K562 (cell line): ENCODE results near the gene RAB5B. TPM values are rescaled to one million over a fixed set of nuclear protein-coding genes. Genes with fewer than 3 reads are reported as not detected.

Experiments used
- C11orf30 ChIP-seq: fragments of 450-650 bp; IDR thresholded peaks from 2 replicates; pipeline ENCODE4 v1.6.1; 2016; ENCODE audit warnings: low read depth, mild to moderate bottlenecking
- EP400 ChIP-seq: fragments of 450-650 bp; IDR thresholded peaks from 2 replicates; pipeline ENCODE4 v1.6.1; 2017; ENCODE audit warnings: antibody characterized with exemption, mild to moderate bottlenecking, moderate library complexity
- KLF13 ChIP-seq: fragments of 450-650 bp; IDR thresholded peaks from 2 replicates; pipeline ENCODE4 v1.6.1; 2016; ENCODE audit warnings: missing genetic modification characterization, low read depth, mild to moderate bottlenecking, missing compliant biosample characterization, moderate library complexity, borderline replicate concordance
- POU5F1 ChIP-seq: fragments of 150-350 bp; IDR thresholded peaks from 2 replicates; pipeline ENCODE4 v1.6.1; 2014; ENCODE audit warnings: borderline replicate concordance, low read length, low read depth, mild to moderate bottlenecking; ENCODE audit not compliant: partially characterized antibody
- WHSC1 ChIP-seq: IDR thresholded peaks from one replicate; pipeline ENCODE4 v1.6.1; 2012; ENCODE audit warnings: low read length, control low read depth, inconsistent platforms
- ZFPM2 ChIP-seq: fragments of 250-450 bp; sonication (Bioruptor Pico); IDR thresholded peaks from 2 replicates; pipeline ENCODE4 v1.5.1; 2022; ENCODE audit warnings: mild to moderate bottlenecking
- ZNF165 ChIP-seq: fragments of 250-450 bp; sonication (Bioruptor Pico); IDR thresholded peaks from 2 replicates; pipeline ENCODE4 v1.4.0; 2020; ENCODE audit warnings: borderline replicate concordance
- ZNF232 ChIP-seq: sonication (generic); formaldehyde crosslinking; IDR thresholded peaks from 2 replicates; pipeline ENCODE4 v1.8.0; 2022; ENCODE audit warnings: mild to moderate bottlenecking, missing genetic modification reagents
- polyA plus RNA-seq, 8 experiments: library from polyadenylated mRNA; depleted of rRNA in 4 of 8; stranded (reverse) in 5 of 8; unstranded in 3 of 8; fragments of >200 nt; fragmentation: Nextera tagmentation in 2 of 8; fragmentation: Illumina TruSeq in 1 of 8; extraction: Ambion mirVana in 2 of 8; extraction: Trizol in 1 of 8; gene quantifications; 2 replicates each; pipeline versions ENCODE4 v1.2.1 to v1.2.3, GENCODE V29; 2011 to 2014; ENCODE audit warnings: inconsistent platforms in 1 of 8, missing spikeins in 1 of 8
- total RNA-seq, 7 experiments: library from RNA; depleted of rRNA in 6 of 7; stranded (reverse); fragments of >200 nt in 6 of 7; fragmentation: Illumina TruSeq in 2 of 7; extraction: Trizol in 2 of 7; gene quantifications; 2 replicates each; pipeline versions ENCODE4 v1.2.1 to v1.2.3, GENCODE V29; 2011 to 2021; ENCODE audit warnings: low replicate concordance in 1 of 7
- TF ChIP-seq, protein P1 (sequence below): fragments of 450-650 bp; formaldehyde crosslinking; IDR thresholded peaks from 2 replicates; pipeline ENCODE4 v1.4.0; 2020; ENCODE audit warnings: mild to moderate bottlenecking, moderate library complexity
- TF ChIP-seq, protein P2 (sequence below): fragments of 250-450 bp; sonication (Bioruptor Pico); IDR thresholded peaks from 2 replicates; pipeline ENCODE4 v1.4.0; 2020
- TF ChIP-seq, protein P3 (sequence below): fragments of 250-450 bp; sonication (Bioruptor Pico); IDR thresholded peaks from 2 replicates; pipeline ENCODE4 v1.5.0; 2020; ENCODE audit warnings: mild to moderate bottlenecking, borderline replicate concordance
- TF ChIP-seq, protein P4 (sequence below): sonication (generic); formaldehyde crosslinking; IDR thresholded peaks from 2 replicates; pipeline ENCODE4 v1.8.1; 2023; ENCODE audit warnings: mild to moderate bottlenecking, missing genetic modification reagents

The RAB5B gene
- total and polyA plus RNA-seq, 9 of the 15 experiments (the other 6 are each of a cell fraction or from before 2014, with no cell fraction given): 6.8 to 73.8 (median 25.2) TPM

DNA sequence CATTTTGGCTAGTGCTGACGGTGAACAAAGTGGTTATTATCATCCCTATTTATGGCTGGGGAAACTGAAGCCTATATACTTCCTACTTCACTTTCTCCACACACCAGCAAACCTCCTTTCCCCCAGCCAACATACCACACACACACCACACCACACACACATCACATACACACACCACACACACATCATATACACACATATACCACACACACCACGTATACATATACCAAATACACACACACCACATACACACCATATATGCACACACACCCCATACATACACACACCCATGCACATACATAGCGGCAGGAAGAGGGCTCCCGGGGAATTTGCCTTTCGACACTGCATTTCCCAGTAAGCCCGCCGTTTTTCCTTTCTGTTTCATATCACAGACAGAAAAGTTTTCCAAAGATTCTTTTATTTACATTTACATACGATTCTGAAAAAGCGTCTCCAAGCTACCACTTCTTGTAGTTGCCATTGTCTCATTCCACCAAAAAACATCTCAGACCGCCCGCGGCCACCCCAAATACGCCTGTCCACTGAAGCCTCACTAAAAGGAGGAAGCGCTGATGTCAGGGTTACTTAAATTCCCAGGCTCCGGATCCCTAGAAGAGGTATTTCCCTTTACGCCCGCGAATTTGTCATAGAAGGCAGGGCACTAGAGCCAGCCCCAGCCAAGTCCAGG is 823 bp upstream of the RAB5B start (continued):
- TF ChIP-seq, protein P1, sequence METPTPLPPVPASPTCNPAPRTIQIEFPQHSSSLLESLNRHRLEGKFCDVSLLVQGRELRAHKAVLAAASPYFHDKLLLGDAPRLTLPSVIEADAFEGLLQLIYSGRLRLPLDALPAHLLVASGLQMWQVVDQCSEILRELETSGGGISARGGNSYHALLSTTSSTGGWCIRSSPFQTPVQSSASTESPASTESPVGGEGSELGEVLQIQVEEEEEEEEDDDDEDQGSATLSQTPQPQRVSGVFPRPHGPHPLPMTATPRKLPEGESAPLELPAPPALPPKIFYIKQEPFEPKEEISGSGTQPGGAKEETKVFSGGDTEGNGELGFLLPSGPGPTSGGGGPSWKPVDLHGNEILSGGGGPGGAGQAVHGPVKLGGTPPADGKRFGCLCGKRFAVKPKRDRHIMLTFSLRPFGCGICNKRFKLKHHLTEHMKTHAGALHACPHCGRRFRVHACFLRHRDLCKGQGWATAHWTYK (CRISPR knock-in tag): no peak
- TF ChIP-seq ZNF165 (CRISPR knock-in tag) (no peak), WHSC1 (no peak), EP400 (peak; percentile 63; the same call in 1 of the 2 replicates), ZFPM2 (CRISPR knock-in tag) (no peak), KLF13 (no peak), ZNF232 (CRISPR knock-in tag) (no peak), C11orf30 (peak; percentile 40; the same call in 1 of the 2 replicates), POU5F1 (no peak)
- TF ChIP-seq, protein P2, sequence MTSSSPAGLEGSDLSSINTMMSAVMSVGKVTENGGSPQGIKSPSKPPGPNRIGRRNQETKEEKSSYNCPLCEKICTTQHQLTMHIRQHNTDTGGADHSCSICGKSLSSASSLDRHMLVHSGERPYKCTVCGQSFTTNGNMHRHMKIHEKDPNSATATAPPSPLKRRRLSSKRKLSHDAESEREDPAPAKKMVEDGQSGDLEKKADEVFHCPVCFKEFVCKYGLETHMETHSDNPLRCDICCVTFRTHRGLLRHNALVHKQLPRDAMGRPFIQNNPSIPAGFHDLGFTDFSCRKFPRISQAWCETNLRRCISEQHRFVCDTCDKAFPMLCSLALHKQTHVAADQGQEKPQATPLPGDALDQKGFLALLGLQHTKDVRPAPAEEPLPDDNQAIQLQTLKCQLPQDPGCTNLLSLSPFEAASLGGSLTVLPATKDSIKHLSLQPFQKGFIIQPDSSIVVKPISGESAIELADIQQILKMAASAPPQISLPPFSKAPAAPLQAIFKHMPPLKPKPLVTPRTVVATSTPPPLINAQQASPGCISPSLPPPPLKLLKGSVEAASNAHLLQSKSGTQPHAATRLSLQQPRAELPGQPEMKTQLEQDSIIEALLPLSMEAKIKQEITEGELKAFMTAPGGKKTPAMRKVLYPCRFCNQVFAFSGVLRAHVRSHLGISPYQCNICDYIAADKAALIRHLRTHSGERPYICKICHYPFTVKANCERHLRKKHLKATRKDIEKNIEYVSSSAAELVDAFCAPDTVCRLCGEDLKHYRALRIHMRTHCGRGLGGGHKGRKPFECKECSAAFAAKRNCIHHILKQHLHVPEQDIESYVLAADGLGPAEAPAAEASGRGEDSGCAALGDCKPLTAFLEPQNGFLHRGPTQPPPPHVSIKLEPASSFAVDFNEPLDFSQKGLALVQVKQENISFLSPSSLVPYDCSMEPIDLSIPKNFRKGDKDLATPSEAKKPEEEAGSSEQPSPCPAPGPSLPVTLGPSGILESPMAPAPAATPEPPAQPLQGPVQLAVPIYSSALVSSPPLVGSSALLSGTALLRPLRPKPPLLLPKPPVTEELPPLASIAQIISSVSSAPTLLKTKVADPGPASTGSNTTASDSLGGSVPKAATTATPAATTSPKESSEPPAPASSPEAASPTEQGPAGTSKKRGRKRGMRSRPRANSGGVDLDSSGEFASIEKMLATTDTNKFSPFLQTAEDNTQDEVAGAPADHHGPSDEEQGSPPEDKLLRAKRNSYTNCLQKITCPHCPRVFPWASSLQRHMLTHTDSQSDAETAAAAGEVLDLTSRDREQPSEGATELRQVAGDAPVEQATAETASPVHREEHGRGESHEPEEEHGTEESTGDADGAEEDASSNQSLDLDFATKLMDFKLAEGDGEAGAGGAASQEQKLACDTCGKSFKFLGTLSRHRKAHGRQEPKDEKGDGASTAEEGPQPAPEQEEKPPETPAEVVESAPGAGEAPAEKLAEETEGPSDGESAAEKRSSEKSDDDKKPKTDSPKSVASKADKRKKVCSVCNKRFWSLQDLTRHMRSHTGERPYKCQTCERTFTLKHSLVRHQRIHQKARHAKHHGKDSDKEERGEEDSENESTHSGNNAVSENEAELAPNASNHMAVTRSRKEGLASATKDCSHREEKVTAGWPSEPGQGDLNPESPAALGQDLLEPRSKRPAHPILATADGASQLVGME (CRISPR knock-in tag): no peak
- TF ChIP-seq, protein P3, sequence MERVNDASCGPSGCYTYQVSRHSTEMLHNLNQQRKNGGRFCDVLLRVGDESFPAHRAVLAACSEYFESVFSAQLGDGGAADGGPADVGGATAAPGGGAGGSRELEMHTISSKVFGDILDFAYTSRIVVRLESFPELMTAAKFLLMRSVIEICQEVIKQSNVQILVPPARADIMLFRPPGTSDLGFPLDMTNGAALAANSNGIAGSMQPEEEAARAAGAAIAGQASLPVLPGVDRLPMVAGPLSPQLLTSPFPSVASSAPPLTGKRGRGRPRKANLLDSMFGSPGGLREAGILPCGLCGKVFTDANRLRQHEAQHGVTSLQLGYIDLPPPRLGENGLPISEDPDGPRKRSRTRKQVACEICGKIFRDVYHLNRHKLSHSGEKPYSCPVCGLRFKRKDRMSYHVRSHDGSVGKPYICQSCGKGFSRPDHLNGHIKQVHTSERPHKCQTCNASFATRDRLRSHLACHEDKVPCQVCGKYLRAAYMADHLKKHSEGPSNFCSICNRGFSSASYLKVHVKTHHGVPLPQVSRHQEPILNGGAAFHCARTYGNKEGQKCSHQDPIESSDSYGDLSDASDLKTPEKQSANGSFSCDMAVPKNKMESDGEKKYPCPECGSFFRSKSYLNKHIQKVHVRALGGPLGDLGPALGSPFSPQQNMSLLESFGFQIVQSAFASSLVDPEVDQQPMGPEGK (CRISPR knock-in tag): no peak
- TF ChIP-seq, protein P4, sequence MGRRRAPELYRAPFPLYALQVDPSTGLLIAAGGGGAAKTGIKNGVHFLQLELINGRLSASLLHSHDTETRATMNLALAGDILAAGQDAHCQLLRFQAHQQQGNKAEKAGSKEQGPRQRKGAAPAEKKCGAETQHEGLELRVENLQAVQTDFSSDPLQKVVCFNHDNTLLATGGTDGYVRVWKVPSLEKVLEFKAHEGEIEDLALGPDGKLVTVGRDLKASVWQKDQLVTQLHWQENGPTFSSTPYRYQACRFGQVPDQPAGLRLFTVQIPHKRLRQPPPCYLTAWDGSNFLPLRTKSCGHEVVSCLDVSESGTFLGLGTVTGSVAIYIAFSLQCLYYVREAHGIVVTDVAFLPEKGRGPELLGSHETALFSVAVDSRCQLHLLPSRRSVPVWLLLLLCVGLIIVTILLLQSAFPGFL: no peak
